HG03457 (cell line): ENCODE measurements around the gene TRAK1.

Experiments used
- ATAC-seq: cut with Tn5 transposase; IDR thresholded peaks from one replicate; pipeline ENCODE4 v1.9.1; 2021; ENCODE audit warnings: moderate number of reproducible peaks; ENCODE audit not compliant: unreplicated experiment

Gene TRAK1

DNA sequence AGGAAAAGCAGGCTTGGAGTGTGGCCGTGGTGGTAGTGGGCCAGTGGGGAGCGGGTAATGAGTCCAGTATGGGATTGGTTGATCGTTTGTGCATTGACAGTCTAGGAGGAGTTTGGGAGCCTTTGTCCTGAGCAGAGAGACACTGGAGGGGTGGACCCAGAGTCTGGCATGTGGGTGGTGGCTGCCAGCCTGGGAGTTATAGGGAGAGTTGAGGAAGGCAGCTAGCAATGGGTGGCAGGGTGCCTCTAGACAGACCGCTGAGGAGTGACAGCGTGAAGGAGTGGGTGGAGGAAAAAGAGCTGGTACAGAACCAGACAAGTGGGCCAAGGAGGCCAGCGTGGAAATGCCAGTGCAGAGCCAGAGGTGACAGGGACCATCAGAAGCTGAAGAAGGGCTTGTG lies 176.7 kb downstream of the TRAK1 start:
- ATAC-seq, result no peak

DNA sequence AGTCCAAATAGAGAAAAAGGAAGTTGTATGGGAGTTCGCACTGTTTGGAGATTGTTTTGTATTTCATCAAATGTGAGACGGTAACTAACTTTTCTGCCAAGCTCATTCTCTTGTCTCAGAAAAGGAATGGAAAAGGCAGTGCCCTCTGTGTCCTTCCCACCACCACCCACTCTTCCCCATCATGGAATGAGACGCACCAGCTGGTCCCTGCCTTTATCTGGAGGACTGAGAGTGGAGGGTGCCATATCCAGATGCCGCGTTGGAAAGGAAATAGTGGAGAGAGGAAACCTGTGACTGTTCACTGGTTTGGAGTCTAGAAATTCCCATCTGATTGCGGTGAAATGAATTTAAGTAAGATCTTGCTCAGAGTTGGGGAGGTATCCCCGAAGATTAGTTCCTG lies 178.5 kb downstream of the TRAK1 start:
- ATAC-seq, result no peak

DNA sequence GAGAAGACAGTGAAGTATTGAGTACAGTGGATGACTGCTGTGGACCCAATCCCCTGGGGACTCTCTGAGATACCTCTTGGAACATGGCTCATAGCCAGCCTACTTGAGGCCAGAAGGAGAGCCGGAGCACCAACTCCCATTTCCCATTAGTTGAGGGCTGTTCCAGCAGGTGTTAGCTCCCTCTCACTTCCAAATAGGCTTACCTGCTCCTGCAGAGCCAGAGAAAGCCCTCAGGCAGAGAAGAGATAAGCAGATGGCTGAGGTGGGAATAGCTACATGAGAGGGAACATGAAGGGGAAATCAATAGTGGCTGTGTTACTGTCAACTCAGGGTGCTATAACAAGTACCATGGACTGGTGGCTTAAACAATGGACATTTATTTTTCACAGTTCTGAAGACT lies 179.4 kb downstream of the TRAK1 start:
- ATAC-seq, result no peak

DNA sequence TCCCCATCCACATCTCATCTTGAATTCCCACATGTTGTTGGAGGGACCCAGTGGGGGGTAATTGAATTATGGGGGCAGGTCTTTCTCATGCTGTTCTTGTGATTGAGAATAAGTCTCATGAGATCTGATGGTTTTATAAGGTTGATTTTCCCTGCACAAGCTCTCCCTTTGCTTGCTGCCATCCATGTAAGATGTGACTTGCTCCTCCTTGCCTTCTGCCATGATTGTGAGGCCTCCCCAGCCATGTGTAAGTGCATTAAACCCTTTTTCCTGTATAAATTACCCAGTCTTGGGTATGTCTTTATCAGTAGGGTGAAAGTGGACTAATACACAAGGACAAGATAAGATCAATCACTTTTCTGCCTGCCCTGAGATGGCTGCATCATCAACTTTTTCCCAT lies 180.6 kb downstream of the TRAK1 start:
- no peak for ATAC-seq

DNA sequence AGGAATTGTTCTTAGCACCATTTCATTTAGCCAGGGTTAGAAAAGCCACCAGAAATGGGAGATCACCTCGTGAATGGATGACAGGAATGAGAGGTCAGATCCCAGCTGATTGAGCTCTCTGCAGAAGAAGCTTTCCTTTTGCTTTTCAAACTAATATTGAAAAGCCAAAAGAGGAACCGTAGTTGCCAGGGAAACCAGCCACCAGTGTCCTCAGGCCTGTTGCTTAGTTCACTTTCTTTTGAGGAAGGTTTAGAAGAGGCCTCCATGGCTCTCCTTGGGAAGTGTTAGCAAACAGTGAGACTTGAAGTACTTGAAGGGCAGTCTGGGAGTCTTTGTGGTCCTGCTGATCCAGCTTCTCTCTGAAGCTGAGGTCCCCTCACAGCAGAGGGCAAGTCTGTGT lies 182.2 kb downstream of the TRAK1 start:
- ATAC-seq, result no peak

DNA sequence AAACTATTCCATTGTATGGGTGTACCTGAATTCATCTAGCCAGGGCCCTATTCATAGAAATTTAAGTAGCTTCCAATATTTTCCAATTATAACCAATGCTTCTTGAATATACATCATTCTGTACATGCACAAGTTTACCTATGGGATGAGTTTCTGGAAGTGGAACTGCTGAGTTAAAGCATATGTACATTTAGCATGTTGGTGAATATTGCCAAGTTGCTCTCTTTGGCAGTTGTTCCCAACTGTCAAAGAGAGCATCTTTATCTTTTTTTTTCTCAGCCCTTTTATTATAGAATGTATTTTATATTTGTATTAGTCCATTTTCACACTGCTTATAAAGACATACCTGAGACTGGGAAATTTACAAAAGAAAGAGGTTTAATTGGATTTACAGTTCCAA lies 183.1 kb downstream of the TRAK1 start:
- ATAC-seq, result no peak

DNA sequence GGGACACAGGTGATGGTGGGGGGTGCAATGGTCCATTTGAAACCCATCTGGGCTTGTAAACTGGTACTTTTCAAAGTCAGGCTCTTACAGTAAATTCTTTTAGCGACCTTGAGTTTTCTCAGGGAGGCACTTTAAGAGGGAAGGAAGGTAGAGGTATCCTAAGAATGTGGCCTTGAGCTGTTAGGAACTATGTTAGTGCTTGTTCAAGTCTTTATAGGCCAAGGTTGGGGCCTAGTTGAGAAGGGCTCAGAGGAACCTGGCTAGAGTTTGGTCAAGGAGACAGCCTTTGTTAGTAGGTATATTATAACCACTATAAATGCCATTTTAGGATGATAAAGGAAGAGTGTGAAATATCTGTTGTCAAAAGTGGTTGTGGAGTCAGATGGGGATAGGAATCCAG lies 184.1 kb downstream of the TRAK1 start:
- no peak for ATAC-seq
